A549 (cell line): Measurements from ENCODE around the gene PRR11.

ENCODE experiments used
- CTCF ChIP-seq: fragments of >200 bp; sonication (Bioruptor Twin); formaldehyde crosslinking; IDR thresholded peaks from 3 replicates; pipeline ENCODE4 v1.5.1; 2016
- POLR2A ChIP-seq: IDR thresholded peaks from 2 replicates; pipeline ENCODE4 v1.6.1; 2012; ENCODE audit warnings: mild to moderate bottlenecking, low read length
- RAD21 ChIP-seq, 2 experiments: fragments of >200 bp in 1 of 2; sonication (Bioruptor Twin) in 1 of 2; formaldehyde crosslinking in 1 of 2; IDR thresholded peaks in 1 of 2; conservative IDR thresholded peaks in 1 of 2; 2 replicates in 1 of 2; 3 replicates in 1 of 2; pipeline ENCODE4 v1.6.1; 2012 to 2018; ENCODE audit warnings: inconsistent platforms in 1 of 2
- USF2 ChIP-seq: fragments of 450-650 bp; IDR thresholded peaks from 2 replicates; pipeline ENCODE4 v1.6.1; 2014; ENCODE audit warnings: antibody characterized with exemption

- TF ChIP-seq CTCF = no peak
- TF ChIP-seq USF2 = no peak
- TF ChIP-seq POLR2A = no peak
- TF ChIP-seq RAD21 (conservative IDR thresholded peaks at IDR 0.05 in 1 of 2, IDR thresholded peaks at IDR 0.05 in 1 of 2) = no peak
These were observed 33.6 kb upstream of the PRR11 start for GRCh38 chr17:59121901-59122480.
